Chondrocyte (in vitro differentiated cells): ENCODE results near the gene ERGIC3. TPM values are rescaled to one million over a fixed set of nuclear protein-coding genes. Genes with fewer than 3 reads are reported as not detected.

Experiments
- DNase-seq: peaks from one replicate; pipeline ENCODE4 v3.0.0; 2021; ENCODE audit warnings: mixed read lengths, low spot score
- H3K27ac Mint-ChIP-seq: one replicate; pipeline ENCODE4 v1.8.0; 2021; ENCODE audit warnings: mild to moderate bottlenecking, moderate library complexity, mixed read lengths; ENCODE audit not compliant: unreplicated experiment
- H3K27me3 Mint-ChIP-seq: 2 replicates; pipeline ENCODE4 v1.8.0; 2021; ENCODE audit warnings: low read depth, mixed read lengths
- H3K36me3 Mint-ChIP-seq: 2 replicates; pipeline ENCODE4 v1.8.0; 2021; ENCODE audit warnings: low read depth, mixed read lengths
- H3K4me1 Mint-ChIP-seq: 2 replicates; pipeline ENCODE4 v1.8.0; 2021; ENCODE audit warnings: low read depth, mild to moderate bottlenecking, mixed read lengths
- H3K4me3 Mint-ChIP-seq: one replicate; pipeline ENCODE4 v1.8.0; 2021; ENCODE audit warnings: mild to moderate bottlenecking, moderate library complexity, mixed read lengths; ENCODE audit not compliant: unreplicated experiment
- H3K9me3 Mint-ChIP-seq: 2 replicates; pipeline ENCODE4 v1.8.0; 2021; ENCODE audit warnings: low read depth, mixed read lengths
- CTCF ChIP-seq: fragments of 200-600 bp; sonication (generic); IDR thresholded peaks from 2 replicates; pipeline ENCODE4 v1.5.0; 2021; ENCODE audit warnings: antibody characterized with exemption, mild to moderate bottlenecking, moderate library complexity
- total RNA-seq: library from RNA; stranded (reverse); gene quantifications from 3 replicates; pipeline ENCODE4 v1.2.1, GENCODE V29; 2021

Gene ERGIC3
- total RNA-seq, 1 donor from 2014 or later: 208 TPM

GRCh38 chr20:35600993-35601973, 59.4 kb downstream of the ERGIC3 start:
- H3K27ac Mint-ChIP-seq: no peak overlapping the region
- peak; percentile 88 for DNase-seq
- peak; percentile 75 for TF ChIP-seq CTCF
- H3K9me3 Mint-ChIP-seq: no peaks in the 10 kb centered on the region
- H3K27me3 Mint-ChIP-seq: peaks cover 7% of the 10 kb centered on the region
- no peaks in the 10 kb centered on the region for H3K36me3 Mint-ChIP-seq
- H3K4me1 Mint-ChIP-seq: peaks cover 10% of the 10 kb centered on the region
- H3K4me3 Mint-ChIP-seq: peak overlapping the region; percentile 72

DNA sequence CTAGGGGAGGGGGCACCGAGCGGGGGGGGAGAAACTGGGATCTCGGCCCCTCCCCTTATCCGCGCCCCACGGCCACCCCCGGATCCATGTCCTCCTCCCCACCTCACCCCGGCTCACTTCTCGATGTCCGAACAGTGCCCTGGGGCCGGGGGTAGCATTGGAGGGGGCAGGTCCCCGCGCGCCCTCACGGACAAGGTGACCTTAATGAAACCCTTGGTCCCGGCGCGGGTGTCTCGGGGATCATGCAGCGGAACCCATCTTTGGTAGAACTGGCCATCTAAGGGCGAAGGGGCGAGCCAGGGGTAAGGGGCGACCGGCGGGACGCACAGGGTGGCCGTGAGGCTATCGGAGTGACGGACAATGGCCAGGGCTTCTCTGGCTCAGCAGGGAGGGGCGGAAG, 60.1 kb downstream of the ERGIC3 start:
- Mint-ChIP-seq H3K9me3 (no peaks in the 10 kb centered on the region), H3K27me3 (peaks cover 7% of the 10 kb centered on the region), H3K36me3 (no peaks in the 10 kb centered on the region), H3K4me1 (peaks cover 10% of the 10 kb centered on the region), H3K4me3 (peak overlapping the region; percentile 19), H3K27ac (no peak overlapping the region)
- peak; percentile 86 for DNase-seq
- no peak for TF ChIP-seq CTCF

DNA sequence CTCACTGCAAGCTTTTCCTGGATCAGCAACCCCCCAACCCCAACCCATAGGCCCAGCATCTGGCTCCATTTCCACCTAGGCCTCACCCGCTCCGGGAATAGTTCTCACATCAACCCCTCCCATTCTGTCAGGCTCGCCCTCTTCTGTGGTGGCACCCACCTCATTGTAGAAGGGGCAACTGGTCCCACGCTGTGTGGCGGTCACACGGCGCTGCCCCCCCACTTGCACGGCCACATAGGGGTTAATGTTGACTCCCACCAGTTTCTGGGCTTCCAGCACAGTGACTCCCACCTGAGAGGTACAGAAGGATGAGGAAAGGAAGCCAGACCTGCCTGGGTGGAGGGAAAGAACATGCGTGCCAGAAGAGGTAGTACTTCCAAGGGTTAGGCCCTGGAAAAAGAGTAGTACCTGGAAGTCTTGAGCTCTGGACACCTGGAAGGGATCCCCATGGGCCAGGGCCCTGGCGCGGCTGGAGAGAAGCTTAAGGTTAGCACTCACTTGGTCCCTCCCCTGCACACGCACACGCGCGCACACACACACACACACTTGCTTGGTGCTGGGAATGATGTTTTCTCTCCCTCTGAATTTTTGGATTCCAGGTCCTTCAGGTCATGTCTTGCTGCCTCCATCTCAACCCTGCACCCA, 61.1 kb downstream of the ERGIC3 start:
- peaks cover 7% of the 10 kb centered on the region for H3K27me3 Mint-ChIP-seq
- peak; percentile 53 for DNase-seq
- TF ChIP-seq CTCF: no peak
- no peaks in the 10 kb centered on the region for H3K9me3 Mint-ChIP-seq
- H3K36me3 Mint-ChIP-seq: no peaks in the 10 kb centered on the region
- peaks cover 10% of the 10 kb centered on the region for H3K4me1 Mint-ChIP-seq
- H3K4me3 Mint-ChIP-seq: no peak overlapping the region
- H3K27ac Mint-ChIP-seq: no peak overlapping the region

DNA sequence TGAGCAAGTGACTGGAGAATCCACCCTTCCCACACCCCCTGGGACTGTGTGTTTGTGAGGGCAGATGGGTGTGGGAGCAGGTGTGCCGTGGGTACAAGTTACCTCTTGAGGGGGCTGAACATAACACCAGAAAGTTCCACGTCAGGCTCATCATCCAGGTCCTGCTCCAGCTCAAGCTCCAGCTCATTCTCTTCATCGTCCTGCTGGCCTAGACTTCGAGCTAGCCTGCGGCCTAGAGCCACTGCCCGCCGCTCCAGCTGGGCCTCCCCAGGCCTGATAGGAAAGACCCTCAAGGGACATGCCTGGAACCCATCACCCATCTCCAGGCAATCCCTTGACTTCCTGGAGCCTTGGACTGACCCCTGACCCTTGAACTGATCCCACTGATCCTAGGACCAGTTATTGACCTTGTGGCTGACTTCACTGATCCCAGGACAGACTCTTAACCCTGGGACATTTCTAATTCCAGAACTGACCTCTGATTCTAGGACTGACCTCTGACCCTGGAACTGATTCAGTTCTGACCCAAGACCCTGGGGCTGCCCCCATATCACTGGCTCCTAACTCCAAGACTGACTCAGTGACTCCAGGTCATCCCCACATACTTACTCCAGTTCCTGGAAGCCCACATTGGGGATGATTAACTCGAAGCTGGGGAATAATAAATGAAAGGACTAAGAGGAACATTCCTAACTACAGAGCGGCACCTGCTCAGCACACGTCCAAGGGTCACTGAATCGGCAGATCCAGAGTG, 62.0 kb downstream of the ERGIC3 start:
- no peak for TF ChIP-seq CTCF
- Mint-ChIP-seq H3K9me3 (no peaks in the 10 kb centered on the region), H3K27me3 (peaks cover 5% of the 10 kb centered on the region), H3K36me3 (no peaks in the 10 kb centered on the region), H3K4me1 (peaks cover 10% of the 10 kb centered on the region), H3K27ac (no peak overlapping the region), H3K4me3 (no peak overlapping the region)
- DNase-seq: peak; percentile 34

DNA sequence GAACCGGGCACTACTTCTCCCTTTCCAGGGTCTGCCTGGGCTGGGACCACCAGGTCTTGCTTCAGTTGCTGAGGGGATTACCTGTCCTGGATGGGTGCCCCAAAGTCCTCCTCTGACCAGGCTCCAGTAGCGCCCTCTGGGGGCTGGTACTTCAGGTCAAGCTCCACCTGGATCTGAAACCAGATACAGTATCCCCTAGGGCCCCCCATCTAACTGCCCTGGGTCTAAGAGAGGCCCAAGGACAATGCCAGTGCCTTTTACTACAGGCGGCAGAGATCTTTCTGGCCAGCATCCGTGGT, 62.5 kb downstream of the ERGIC3 start:
- Mint-ChIP-seq H3K27me3 (peaks cover 2% of the 10 kb centered on the region), H3K9me3 (no peaks in the 10 kb centered on the region), H3K4me3 (no peak overlapping the region), H3K36me3 (no peaks in the 10 kb centered on the region), H3K27ac (no peak overlapping the region), H3K4me1 (peaks cover 10% of the 10 kb centered on the region)
- peak; percentile 67 for DNase-seq
- peak; percentile 56 for TF ChIP-seq CTCF
